T-helper 2 cell treated with Interferon-gamma antibody and Interleukin-4, amounts not matched to agents 100 ng/mL and 5 ng/mL, for 36 hours (primary cell): ENCODE measurements around the gene SETX. TPM values are rescaled to one million over a fixed set of nuclear protein-coding genes. Genes with fewer than 3 reads are reported as not detected.

Experiments
- intact Hi-C: fragments of 100-400 bp; cut with micrococcal nuclease; formaldehyde crosslinking; loops from one replicate; pipeline ENCODE4 v1.15.1; 2023
- total RNA-seq: library from RNA; stranded (reverse); gene quantifications from 2 replicates; pipeline ENCODE4 v1.2.3, GENCODE V29; 2022

Gene SETX
- total RNA-seq, 1 donor from 2014 or later, result 63.9 TPM

GRCh38 chr9:132226571-132227430 lies 128.0 kb downstream of the SETX start:
- intact Hi-C loops, result no loop called here

GRCh38 chr9:132224645-132225044 lies 130.1 kb downstream of the SETX start:
- intact Hi-C loops, result no loop called here

- intact Hi-C loops, result no loop called here
These were observed 132.8 kb downstream of the SETX start for GRCh38 chr9:132221941-132222340.

DNA sequence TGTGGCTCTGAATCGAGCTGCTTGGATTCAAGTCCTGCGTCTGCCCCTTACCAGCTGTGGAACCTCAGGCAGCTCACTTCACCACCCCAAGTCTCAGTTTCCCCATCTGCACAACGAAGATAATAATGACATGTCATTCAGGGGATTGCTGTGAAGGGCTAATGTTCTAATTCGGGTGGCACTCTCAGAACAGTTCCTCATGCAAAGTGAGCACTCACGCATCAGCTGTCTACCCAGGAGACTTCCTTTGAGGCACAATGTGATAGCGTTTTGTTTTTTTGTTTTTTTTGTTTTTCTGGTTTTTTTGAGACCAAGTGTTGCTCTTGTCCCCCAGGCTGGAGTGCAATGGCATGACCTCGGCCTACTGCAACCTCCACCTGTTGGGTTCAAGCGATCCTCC lies 136.6 kb downstream of the SETX start:
- intact Hi-C loops, result no loop called here

DNA sequence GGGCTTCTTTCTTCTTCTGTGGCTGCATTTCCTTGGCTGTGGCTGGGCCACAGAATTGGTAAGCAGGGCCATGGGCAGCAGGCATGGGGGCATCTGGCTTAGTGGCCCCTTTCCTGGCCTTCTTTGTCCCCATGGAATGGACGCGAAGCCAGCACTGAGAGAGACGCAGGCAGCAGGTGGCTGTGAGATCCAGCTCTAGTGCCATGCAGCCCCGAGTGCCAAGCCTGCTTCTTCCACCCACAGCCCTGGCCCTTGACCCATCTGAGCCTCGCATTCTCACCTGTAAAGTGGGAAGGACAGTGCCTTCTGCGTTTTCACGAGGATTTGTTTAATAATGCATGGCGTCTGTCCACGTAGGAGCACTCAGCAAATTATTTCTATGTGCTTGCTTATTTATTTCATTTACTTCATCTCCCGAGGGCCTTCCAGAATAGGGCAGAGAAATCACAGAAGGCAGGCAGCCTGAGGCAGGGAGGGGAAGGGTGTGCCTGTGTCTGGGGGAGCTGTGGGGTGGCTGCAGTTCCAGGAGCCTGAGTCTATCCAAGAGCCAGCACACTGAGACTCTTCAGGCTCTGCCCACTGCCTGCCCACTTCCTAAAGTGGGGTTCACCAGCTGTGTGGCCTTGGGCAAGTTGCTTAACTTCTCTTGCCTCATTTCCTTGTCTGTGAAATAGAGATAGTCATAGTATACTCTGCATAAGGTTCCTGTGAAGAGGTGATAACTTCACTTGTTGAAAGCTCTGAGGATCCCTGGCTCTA lies 137.7 kb downstream of the SETX start:
- intact Hi-C loops, result no loop called here

DNA sequence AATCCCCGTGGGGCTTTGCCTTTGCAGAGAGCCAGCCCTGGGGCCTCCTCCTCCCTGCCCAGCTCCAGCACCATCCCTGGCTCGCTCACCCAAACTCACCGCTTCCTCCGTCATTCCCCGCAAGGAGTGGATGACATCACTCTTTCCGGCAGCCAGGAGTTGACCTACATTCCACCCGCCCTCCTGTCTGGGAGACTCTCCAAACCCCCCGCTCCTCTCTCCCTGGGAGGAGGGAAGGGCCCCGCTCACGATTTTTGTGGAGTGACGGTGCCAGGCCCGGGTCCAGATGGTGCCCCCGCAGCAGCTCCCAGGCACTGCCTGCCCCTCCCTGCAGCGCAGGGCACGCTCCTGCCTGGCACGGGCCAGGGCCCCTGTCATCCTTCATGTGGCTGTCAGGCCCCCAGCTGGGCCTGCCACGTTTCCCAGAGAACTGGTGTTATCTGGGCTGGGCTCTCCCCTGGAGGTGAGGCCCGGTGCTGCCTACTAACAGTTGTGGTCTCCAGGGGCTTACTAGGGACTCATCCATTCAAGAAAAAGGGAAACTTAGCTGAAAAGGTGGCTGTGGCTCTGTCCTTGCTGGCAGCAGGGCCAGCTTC lies 140.7 kb downstream of the SETX start:
- intact Hi-C loops, result no loop called here

DNA sequence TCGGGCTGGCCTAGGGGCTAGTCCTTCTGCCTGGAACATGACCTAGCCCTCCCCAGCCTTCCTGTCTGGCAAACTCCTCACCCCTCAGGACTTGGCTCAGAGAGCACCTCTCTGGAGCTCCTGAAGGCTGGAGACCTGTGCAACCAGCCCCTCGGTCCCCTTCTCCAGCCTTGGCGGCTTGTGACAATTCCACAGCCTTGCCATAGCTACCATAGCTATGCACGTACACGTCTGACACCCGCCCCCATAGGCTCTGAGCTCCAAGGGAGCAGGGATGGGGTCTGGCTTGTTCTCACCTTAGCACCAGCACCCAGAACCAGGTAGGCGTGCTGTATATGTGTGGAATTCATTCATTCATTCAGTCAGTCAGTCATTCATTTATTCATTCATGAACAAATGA lies 143.2 kb downstream of the SETX start:
- intact Hi-C loops, result no loop called here

Other genes with a start within 250 kb of the SETX start
- gene NTNG2, start 192.9 kb downstream of the SETX start, total RNA-seq, result 4.5 and 5.2 TPM in 2 replicates
- 29.4 and 32.2 TPM in 2 replicates for gene TTF1, start 51.9 kb upstream of the SETX start, total RNA-seq
- not detected in 2 replicates for gene CFAP77, start 55.2 kb upstream of the SETX start, total RNA-seq
- gene BARHL1, start 227.6 kb upstream of the SETX start, total RNA-seq, result not detected in 2 replicates